Activated CD8-positive, alpha-beta T cell treated with anti-CD3 and anti-CD28 coated beads, Interleukin-2, amount 10 ng/mL, durations not matched to agents 7 days and 5 days (primary cell): ENCODE data around the gene AP3S2. TPM values are rescaled to one million over a fixed set of nuclear protein-coding genes. Genes with fewer than 3 reads are reported as not detected.

Experiments used
- ATAC-seq: fragments of 150-1000 bp; cut with Tn5 transposase; one replicate; pipeline ENCODE4 v1.10.0; 2021; ENCODE audit warnings: moderate library complexity
- CTCF ChIA-PET: fragments of 350-600 bp; sonication (Branson Sonifier 250); formaldehyde crosslinking; loops from one replicate; lab custom pipeline; 2021; ENCODE audit warnings: antibody characterized with exemption; lab: Charles Lee
- POLR2A ChIA-PET: fragments of 350-600 bp; sonication (Branson Sonifier 250); formaldehyde crosslinking; loops from one replicate; lab custom pipeline; 2021; ENCODE audit warnings: antibody characterized with exemption; lab: Charles Lee
- DNase-seq: peaks from one replicate; pipeline ENCODE4 v3.0.0-alpha.2; 2020
- H3K27ac Mint-ChIP-seq: one replicate; pipeline ENCODE4 v1.8.0; 2021; ENCODE audit warnings: mild to moderate bottlenecking, mixed read lengths
- H3K27me3 Mint-ChIP-seq: one replicate; pipeline ENCODE4 v1.8.0; 2021; ENCODE audit warnings: low read depth, mixed read lengths
- H3K36me3 Mint-ChIP-seq: one replicate; pipeline ENCODE4 v1.8.0; 2021; ENCODE audit warnings: low read depth, mixed read lengths
- H3K4me1 Mint-ChIP-seq: one replicate; pipeline ENCODE4 v1.8.0; 2021; ENCODE audit warnings: low read depth, mixed read lengths
- H3K4me3 Mint-ChIP-seq: one replicate; pipeline ENCODE4 v1.8.0; 2021; ENCODE audit warnings: mild to moderate bottlenecking, mixed read lengths
- H3K9me3 Mint-ChIP-seq: one replicate; pipeline ENCODE4 v1.8.0; 2022; ENCODE audit warnings: mixed read lengths; ENCODE audit not compliant: insufficient read depth
- total RNA-seq, 2 experiments: library from RNA; stranded (reverse); gene quantifications; one replicate each; pipeline ENCODE4 v1.2.3, GENCODE V29; 2021

AP3S2 gene
- total RNA-seq, 2 experiments from 2014 or later: 24.7 to 25.5 TPM

DNA sequence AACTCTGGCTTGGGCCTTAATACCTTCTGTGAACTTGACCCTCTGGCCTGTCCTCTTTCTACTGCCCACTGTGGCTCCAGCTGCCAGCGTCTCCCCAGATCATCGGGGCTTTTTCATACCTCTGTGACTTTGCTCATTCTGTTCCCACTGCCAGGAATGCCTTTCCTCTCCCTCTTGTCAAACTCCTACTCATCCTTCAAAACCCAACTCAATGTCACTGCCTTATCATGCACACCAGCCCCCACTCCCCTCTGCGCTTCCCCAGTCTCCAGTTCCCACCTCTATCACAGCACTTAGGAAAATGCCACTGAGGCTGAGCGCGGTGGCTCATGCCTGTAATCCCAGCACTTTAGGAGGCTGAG lies 84.0 kb downstream of the AP3S2 start:
- Mint-ChIP-seq H3K4me3 (no peak overlapping the region), H3K36me3 (no peaks in the 10 kb centered on the region), H3K4me1 (peaks cover 3% of the 10 kb centered on the region), H3K9me3 (no peaks in the 10 kb centered on the region), H3K27ac (no peak overlapping the region), H3K27me3 (peaks cover 5% of the 10 kb centered on the region)
- ChIA-PET POLR2A (no interaction called here), CTCF (no interaction called here)
- DNase-seq: no peak
- ATAC-seq: no peak

DNA sequence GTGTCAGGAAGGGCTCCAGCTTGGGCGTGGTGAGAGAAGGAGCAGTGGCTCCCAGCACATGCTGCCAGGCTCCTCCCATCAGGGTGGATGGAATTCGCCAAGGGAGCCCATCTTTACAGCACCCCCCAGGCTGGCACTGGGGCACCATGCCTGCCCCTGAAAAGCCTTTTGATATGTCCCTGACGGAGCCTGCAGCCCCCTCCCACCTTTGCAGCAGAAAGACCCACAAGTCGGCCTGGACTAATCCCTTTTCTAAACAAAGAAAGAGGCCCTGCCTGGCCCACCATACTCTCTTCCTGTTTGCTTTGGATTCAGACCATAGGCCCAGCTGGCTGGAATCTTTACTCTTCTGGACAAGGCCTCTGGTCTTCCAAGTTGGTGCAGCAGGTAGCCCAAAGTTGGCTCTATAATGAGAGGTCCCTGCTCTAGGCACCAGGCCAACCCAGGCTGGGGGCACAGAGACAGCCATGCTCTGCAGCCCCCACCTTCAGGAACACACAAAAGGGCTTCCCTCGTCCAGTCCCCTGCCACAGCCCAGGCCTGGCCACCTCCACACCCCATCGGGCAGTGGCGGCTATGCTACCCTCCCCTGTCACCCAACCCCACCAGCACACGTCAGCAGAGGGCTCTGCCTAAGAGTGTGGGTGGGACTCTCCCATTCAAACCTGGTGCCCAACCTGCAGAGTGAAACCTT lies 84.6 kb downstream of the AP3S2 start:
- Mint-ChIP-seq H3K4me3 (no peak overlapping the region), H3K9me3 (no peaks in the 10 kb centered on the region), H3K27me3 (peaks cover 5% of the 10 kb centered on the region), H3K4me1 (peaks cover 3% of the 10 kb centered on the region), H3K36me3 (no peaks in the 10 kb centered on the region), H3K27ac (no peak overlapping the region)
- ATAC-seq (no peak), DNase-seq (no peak)
- POLR2A ChIA-PET: no interaction called here
- CTCF ChIA-PET: no interaction called here

DNA sequence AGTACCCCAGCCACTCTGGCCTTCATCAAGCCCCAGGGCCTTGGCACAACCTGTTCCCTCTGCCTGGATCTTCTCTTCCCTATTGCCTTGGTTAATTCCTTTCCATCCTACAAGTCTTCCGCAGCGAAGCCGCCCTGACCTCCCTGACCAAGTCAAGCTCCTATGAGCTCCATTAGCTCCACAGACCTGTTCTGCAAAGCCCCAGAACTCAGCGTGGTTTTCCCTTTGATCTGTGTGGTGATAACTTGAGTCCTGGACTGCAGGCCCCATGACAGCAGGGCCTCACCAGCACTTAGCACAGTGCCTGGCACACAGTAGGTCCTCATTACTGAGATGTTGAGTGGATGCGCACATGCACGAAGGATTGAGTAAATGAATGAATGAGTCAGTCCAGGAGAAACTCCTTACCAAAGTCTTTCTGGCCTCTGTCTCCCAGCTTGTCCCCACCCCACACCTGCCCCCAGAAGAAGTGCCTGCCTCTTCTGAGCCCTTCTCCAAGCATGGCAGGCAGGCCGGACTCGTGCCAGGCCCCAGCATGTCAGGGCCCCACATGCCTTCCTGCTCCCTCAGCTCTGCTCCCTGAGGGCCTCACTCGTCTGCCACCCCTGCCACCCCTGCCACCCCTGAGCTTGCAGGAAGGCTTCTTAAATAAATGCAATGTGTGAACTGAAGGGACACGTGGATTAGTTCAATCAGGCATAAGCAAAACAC lies 85.5 kb downstream of the AP3S2 start:
- H3K4me3 Mint-ChIP-seq: no peak overlapping the region
- H3K4me1 Mint-ChIP-seq: no peaks in the 10 kb centered on the region
- no peak overlapping the region for H3K27ac Mint-ChIP-seq
- H3K36me3 Mint-ChIP-seq: no peaks in the 10 kb centered on the region
- POLR2A ChIA-PET: no interaction called here
- ATAC-seq: no peak
- H3K27me3 Mint-ChIP-seq: peaks cover 2% of the 10 kb centered on the region
- H3K9me3 Mint-ChIP-seq: no peaks in the 10 kb centered on the region
- CTCF ChIA-PET: no interaction called here
- DNase-seq: no peak

DNA sequence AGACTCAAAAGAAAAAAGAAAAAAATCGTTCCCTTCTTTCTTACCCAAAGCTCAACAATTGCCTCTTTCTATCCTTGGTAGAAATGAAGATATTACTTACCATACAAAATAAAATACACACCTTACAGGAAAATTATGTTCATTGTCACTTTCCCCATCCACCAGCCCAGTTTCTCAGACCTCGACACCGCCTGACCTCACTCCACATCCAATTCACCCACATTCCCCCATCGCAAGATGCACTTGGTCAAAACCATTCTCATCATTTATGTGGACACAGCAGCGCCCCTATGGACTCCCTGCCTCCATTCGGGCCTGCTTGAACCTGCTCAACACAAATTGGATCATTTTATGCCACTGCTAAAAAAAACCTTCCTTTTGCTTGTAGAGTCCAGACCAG lies 86.1 kb downstream of the AP3S2 start:
- no peak for DNase-seq
- H3K27ac Mint-ChIP-seq: no peak overlapping the region
- no peaks in the 10 kb centered on the region for H3K4me1 Mint-ChIP-seq
- H3K36me3 Mint-ChIP-seq: no peaks in the 10 kb centered on the region
- ChIA-PET CTCF (no interaction called here), POLR2A (no interaction called here)
- H3K9me3 Mint-ChIP-seq: no peaks in the 10 kb centered on the region
- peaks cover 1% of the 10 kb centered on the region for H3K27me3 Mint-ChIP-seq
- ATAC-seq: no peak
- no peak overlapping the region for H3K4me3 Mint-ChIP-seq

DNA sequence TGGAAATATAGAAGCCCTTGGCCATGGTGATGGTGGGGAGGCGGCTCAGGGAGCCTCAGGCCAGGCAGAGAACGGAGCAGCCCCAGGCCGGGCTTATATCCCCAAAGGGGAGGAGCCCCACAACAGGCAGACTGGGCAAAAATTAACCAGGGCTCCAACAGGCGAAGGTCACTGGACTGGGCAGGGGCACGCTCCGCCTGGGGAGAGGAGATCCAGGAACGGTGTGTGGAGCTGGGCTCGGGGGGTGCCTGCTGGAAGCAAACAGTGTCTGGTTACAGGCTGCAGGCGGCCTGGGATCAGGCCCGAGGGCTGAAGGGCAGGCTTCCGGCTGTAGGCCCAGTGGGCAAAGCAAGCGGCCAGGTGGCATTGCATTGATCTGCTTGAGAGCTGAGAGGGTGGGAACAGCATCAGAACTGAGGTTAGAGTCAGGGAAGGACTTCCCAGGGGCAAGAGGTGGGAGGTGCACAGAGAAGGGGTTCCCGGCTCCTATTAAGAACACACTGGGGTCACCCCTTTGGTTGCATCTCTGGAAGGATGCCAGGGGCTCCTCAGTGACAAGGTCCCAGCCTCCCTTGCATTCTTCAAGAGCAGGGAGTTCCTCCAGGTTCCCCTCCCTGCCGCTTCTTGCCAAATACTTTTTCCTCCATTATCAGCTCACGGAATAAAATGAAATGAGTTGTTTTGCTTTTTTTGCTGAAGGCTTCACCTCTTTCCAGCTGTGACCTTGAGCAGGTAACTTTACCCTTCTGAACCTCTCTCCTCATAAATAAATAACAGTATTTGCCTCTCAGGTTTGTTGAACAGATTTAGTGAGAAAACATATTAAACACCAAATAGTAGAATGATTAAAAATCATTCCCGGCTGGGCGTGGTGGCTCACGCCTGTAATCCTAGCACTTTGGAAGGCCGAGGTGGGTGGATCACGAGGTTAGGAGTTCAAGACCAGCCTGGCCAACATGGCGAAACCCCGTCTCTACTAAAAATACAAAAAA lies 86.9 kb downstream of the AP3S2 start:
- Mint-ChIP-seq H3K27me3 (no peaks in the 10 kb centered on the region), H3K27ac (no peak overlapping the region), H3K4me1 (no peaks in the 10 kb centered on the region), H3K36me3 (no peaks in the 10 kb centered on the region), H3K4me3 (no peak overlapping the region), H3K9me3 (no peaks in the 10 kb centered on the region)
- ChIA-PET POLR2A (interaction anchor here (0.6 kb wide), 1 partner anchor 208 kb away, joined by 4 read pairs; no protein-coding TSS in a partner anchor), CTCF (no interaction called here)
- no peak for ATAC-seq
- no peak for DNase-seq

DNA sequence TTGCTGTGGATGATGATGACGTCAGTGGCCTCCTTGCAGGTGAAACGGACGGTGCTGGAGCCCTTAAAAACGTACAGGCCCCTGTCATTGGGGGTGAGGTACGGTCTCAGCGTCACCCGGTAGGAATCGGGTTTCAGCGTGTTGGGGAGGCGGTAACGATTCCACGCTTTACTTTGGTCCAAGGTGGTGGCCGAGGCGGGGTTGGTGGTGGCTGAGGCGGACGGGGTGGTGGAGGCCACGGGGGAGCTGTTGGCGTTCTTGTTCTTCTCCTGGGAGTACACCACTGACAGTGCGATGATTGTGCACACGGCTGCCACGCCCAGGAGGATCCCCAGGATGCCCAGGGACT lies 87.6 kb downstream of the AP3S2 start:
- no peak for DNase-seq
- POLR2A ChIA-PET: interaction anchor here (0.6 kb wide), 1 partner anchor 208 kb away, joined by 4 read pairs; no protein-coding TSS in a partner anchor
- H3K27ac Mint-ChIP-seq: no peak overlapping the region
- no peaks in the 10 kb centered on the region for H3K36me3 Mint-ChIP-seq
- H3K4me3 Mint-ChIP-seq: no peak overlapping the region
- no peaks in the 10 kb centered on the region for H3K27me3 Mint-ChIP-seq
- H3K9me3 Mint-ChIP-seq: no peaks in the 10 kb centered on the region
- ATAC-seq: no peak
- CTCF ChIA-PET: no interaction called here
- no peaks in the 10 kb centered on the region for H3K4me1 Mint-ChIP-seq

DNA sequence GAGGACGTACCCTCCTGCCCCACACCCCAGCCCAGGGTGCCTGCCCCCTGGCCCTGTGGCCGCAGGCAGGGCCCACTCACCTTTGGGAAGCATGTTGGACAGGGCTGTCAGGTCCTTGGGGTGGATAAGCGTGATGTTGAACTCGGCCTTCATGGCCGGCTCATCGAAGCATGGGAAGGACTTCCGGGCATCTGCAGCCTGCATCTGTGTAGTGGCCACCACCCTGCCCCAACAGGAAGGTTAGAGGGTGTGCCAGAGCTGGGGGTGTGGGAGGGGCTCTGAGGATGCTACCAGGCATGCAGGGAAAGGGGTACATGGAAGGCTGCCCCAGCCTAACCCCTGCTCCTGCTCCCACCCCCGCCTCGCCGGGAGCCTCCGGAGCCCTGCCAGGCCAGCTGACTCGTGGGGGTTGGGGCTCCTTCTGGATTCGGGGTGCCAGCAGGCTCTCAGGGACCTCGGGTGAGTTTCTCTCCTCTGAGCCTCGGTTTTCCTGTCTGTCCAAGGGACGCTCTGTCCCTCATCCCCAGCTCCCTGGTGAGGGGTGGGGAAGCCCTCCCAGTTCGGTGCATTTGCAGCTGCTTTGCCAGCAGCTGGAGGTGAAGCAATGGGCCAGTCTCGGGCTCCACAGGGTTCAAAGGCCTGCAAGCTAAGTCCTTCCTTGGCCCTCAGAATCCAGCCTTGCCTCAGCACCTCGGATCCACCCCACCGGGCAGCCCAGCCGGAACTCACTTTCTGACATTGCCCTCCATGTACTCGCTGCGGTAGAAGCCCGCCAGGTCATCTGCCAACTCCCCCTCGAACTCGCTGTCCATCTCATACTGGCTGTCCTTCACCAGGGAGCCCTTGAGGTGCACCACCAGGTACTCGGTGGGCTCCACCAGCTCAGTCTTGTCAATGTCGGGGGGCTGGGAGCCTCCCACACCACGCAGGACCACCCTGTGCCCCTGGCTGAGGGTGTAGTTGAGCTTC lies 88.3 kb downstream of the AP3S2 start:
- ChIA-PET POLR2A (interaction anchor here (0.6 kb wide), 1 partner anchor 209 kb away, joined by 4 read pairs; no protein-coding TSS in a partner anchor), CTCF (no interaction called here)
- no peaks in the 10 kb centered on the region for H3K27me3 Mint-ChIP-seq
- H3K36me3 Mint-ChIP-seq: no peaks in the 10 kb centered on the region
- no peaks in the 10 kb centered on the region for H3K4me1 Mint-ChIP-seq
- H3K9me3 Mint-ChIP-seq: no peaks in the 10 kb centered on the region
- H3K27ac Mint-ChIP-seq: no peak overlapping the region
- ATAC-seq: no peak
- no peak for DNase-seq
- no peak overlapping the region for H3K4me3 Mint-ChIP-seq

DNA sequence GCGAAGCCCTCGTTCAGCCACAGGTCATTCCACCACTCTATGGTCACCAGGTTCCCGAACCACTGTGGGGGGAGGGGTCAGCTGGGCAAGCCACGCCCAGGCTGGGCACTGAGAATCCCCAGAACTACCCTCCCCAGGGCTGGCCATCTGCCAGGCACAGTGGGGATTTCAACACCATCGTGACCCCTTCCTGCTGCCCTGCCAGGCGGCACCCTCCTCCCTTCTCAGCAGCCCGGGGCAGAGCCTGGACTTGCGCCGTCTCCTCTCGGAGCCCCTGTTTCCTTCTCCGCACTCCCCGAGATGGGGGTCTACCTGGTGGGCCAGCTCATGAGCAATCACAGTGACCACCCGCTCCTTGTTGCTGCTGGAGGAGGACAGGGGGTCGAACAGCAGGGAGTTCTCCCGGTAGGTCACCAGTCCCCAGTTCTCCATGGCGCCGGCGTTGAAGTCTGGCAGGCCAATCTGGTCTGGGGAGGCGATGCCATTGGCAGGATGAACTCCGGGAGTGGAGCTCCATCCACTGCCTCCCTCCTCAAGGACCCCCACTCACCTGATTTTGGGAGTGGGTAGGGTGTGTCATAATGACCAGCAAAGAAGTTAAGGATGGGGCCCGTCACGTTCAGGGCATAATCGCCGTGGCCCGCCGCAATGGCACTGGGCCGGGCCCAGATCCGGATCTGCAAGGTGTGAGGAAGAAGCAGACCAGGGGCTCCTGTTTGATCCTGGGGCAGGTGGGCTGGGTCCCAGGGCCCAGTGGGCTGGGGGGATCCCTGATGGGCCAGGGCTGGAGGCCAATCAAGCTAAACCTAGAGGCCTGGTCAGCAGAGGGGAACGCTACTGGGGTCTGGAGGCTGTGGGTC lies 89.6 kb downstream of the AP3S2 start:
- Mint-ChIP-seq H3K27ac (no peak overlapping the region), H3K27me3 (no peaks in the 10 kb centered on the region), H3K9me3 (no peaks in the 10 kb centered on the region), H3K36me3 (no peaks in the 10 kb centered on the region), H3K4me3 (no peak overlapping the region), H3K4me1 (no peaks in the 10 kb centered on the region)
- DNase-seq: no peak
- POLR2A ChIA-PET: interaction anchor here (0.6 kb wide), 2 partner anchors 9 to 1680 kb away, joined by 3 read pairs; no protein-coding TSS in a partner anchor
- no peak for ATAC-seq
- CTCF ChIA-PET: no interaction called here

DNA sequence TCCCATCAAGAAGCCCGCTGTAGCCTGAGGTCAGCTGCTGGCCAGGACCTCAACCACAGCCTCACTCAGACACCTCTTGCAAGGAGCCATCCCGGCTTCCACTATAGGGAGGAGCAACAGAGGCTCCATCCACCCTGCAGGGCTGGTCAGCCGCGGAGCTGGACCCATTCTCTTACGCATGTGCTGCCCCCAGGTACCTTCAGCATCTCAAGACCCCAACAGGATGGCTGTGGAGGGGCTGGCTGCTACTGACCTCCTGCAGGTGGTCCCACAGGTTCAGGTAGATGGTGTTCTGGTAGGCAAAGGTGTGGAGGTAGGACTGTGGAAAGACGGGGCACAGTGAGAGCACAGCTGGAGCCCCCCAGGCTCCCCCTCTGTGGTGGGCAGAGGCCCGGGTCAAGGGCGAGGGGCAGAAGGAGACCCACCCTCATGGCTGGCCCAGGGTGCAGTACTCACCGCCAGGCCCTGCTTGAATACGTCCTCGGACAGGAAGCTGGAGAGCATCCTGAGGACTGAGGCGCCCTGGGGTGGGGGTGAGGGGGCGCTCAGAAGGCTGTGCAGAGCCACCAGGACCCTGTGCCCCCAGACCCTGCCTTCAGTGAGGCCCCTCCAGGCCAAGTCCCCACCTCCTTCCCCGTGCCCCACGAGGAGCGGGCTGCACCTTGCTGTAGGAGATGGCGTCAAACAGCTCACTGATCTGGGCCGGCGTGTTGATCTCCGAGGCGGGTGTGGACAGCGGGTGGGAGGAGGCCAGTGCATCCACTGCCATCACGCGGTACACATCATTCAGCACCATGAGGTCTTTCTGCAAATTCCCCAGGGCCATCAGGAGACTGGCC lies 90.6 kb downstream of the AP3S2 start:
- Mint-ChIP-seq H3K27ac (no peak overlapping the region), H3K4me3 (no peak overlapping the region), H3K27me3 (no peaks in the 10 kb centered on the region), H3K9me3 (no peaks in the 10 kb centered on the region), H3K36me3 (no peaks in the 10 kb centered on the region), H3K4me1 (no peaks in the 10 kb centered on the region)
- DNase-seq (no peak), ATAC-seq (no peak)
- ChIA-PET CTCF (no interaction called here), POLR2A (interaction anchor here (0.6 kb wide), 1 partner anchor 8 kb away, joined by 3 read pairs; no protein-coding TSS in a partner anchor)
